GM23338 (cell line): ENCODE measurements around the gene KIAA1614. TPM values are rescaled to one million over a fixed set of nuclear protein-coding genes. Genes with fewer than 3 reads are reported as not detected.
A peak's percentile ranks its signal among the peaks of the same experiment; 100 is the strongest.

Source experiments
- ATAC-seq: fragments of 200-7000 bp; cut with Tn5 transposase; 3 replicates; pipeline ENCODE4 v1.9.1; 2020
- DNase-seq: peaks from one replicate; pipeline ENCODE4 v3.0.0-alpha.2; 2015; ENCODE audit warnings: low spot score
- H2AFZ ChIP-seq: fragments of 200-600 bp; sonication (generic); 2 replicates; pipeline ENCODE4 v1.8.0; 2016; ENCODE audit warnings: antibody characterized with exemption, mild to moderate bottlenecking, moderate library complexity
- H3F3A ChIP-seq: fragments of 200-600 bp; sonication (generic); replicated peaks from 2 replicates; pipeline ENCODE4 v1.8.0; 2017; ENCODE audit warnings: antibody characterized with exemption, mixed run types, low read depth
- H3K27ac ChIP-seq: fragments of 200-600 bp; sonication (generic); 2 replicates; pipeline ENCODE4 v1.6.1; 2016; ENCODE audit warnings: low read depth
- H3K27me3 ChIP-seq: fragments of 200-600 bp; sonication (generic); 2 replicates; pipeline ENCODE4 v1.8.0; 2016; ENCODE audit warnings: mild to moderate bottlenecking, mixed run types, moderate library complexity; ENCODE audit not compliant: insufficient read depth
- H3K36me3 ChIP-seq: fragments of 200-600 bp; sonication (generic); 2 replicates; pipeline ENCODE4 v1.8.0; 2016; ENCODE audit warnings: mild to moderate bottlenecking; ENCODE audit not compliant: insufficient read depth
- H3K4me1 ChIP-seq: fragments of 200-600 bp; sonication (generic); 2 replicates; pipeline ENCODE4 v1.8.0; 2016; ENCODE audit warnings: mild to moderate bottlenecking, moderate library complexity; ENCODE audit not compliant: insufficient read depth
- H3K4me2 ChIP-seq: fragments of 200-600 bp; sonication (generic); 2 replicates; pipeline ENCODE4 v1.7.1; 2017; ENCODE audit warnings: mixed run types
- H3K4me3 ChIP-seq: fragments of 200-600 bp; sonication (generic); 2 replicates; pipeline ENCODE4 v1.6.1; 2016; ENCODE audit warnings: mixed run types
- H3K79me2 ChIP-seq: fragments of 200-600 bp; sonication (generic); replicated peaks from 2 replicates; pipeline ENCODE4 v1.8.0; 2017; ENCODE audit warnings: mild to moderate bottlenecking; ENCODE audit not compliant: insufficient read depth
- H3K9me2 ChIP-seq: fragments of 200-600 bp; sonication (generic); 2 replicates; pipeline ENCODE4 v1.8.0; 2017; ENCODE audit not compliant: insufficient read depth
- H4K20me1 ChIP-seq: fragments of 200-600 bp; sonication (generic); replicated peaks from 2 replicates; pipeline ENCODE4 v1.8.0; 2017; ENCODE audit warnings: mild to moderate bottlenecking; ENCODE audit not compliant: insufficient read depth
- H3K27ac Mint-ChIP-seq: 2 replicates; pipeline ENCODE4 v1.8.0; 2020; ENCODE audit warnings: inconsistent platforms, mild to moderate bottlenecking, moderate library complexity, mixed read lengths
- H3K27me3 Mint-ChIP-seq: 3 replicates; pipeline ENCODE4 v1.8.0; 2022; ENCODE audit warnings: low read depth, mild to moderate bottlenecking, moderate library complexity, mixed read lengths, inconsistent platforms; ENCODE audit not compliant: insufficient read depth, poor library complexity
- H3K36me3 Mint-ChIP-seq: 3 replicates; pipeline ENCODE4 v1.8.0; 2021; ENCODE audit warnings: low read depth, mild to moderate bottlenecking, inconsistent platforms, moderate library complexity, mixed read lengths
- H3K4me1 Mint-ChIP-seq: 3 replicates; pipeline ENCODE4 v1.8.0; 2020; ENCODE audit warnings: mild to moderate bottlenecking, inconsistent platforms, mixed read lengths
- H3K4me3 Mint-ChIP-seq: 3 replicates; pipeline ENCODE4 v1.8.0; 2021; ENCODE audit warnings: moderate library complexity, mild to moderate bottlenecking, inconsistent platforms, mixed read lengths
- H3K9me3 Mint-ChIP-seq: 3 replicates; pipeline ENCODE4 v1.8.0; 2020; ENCODE audit warnings: moderate library complexity, mild to moderate bottlenecking, inconsistent platforms, mixed read lengths
- CREB1 ChIP-seq: fragments of 250-450 bp; sonication (Bioruptor Pico); IDR thresholded peaks from 2 replicates; pipeline ENCODE4 v1.5.0; 2020; ENCODE audit warnings: low read depth, mild to moderate bottlenecking, moderate library complexity
- EZH2 ChIP-seq: fragments of 200-600 bp; sonication (generic); IDR thresholded peaks from one replicate; pipeline ENCODE4 v1.8.0; 2017; ENCODE audit warnings: antibody characterized with exemption, mild to moderate bottlenecking, low read depth; ENCODE audit not compliant: unreplicated experiment
- EZH2phosphoT487 ChIP-seq: fragments of 200-600 bp; sonication (generic); IDR thresholded peaks from one replicate; pipeline ENCODE4 v1.8.1; 2018; ENCODE audit warnings: antibody characterized with exemption; ENCODE audit not compliant: unreplicated experiment
- JUNB ChIP-seq: IDR thresholded peaks from one replicate; pipeline ENCODE4 v1.6.1; 2016; ENCODE audit warnings: antibody characterized with exemption; ENCODE audit not compliant: unreplicated experiment
- NANOG ChIP-seq: IDR thresholded peaks from 2 replicates; pipeline ENCODE4 v1.6.1; 2016; ENCODE audit warnings: antibody characterized with exemption, borderline replicate concordance
- POLR2AphosphoS5 ChIP-seq: IDR thresholded peaks from 2 replicates; pipeline ENCODE4 v1.6.1; 2016; ENCODE audit warnings: antibody characterized with exemption, low read depth
- STAT1 ChIP-seq: IDR thresholded peaks from one replicate; pipeline ENCODE4 v1.6.1; 2016; ENCODE audit warnings: antibody characterized with exemption; ENCODE audit not compliant: unreplicated experiment
- ZNF114 ChIP-seq: fragments of 250-450 bp; sonication (Bioruptor Pico); IDR thresholded peaks from 2 replicates; pipeline ENCODE4 v1.5.0; 2020; ENCODE audit warnings: mild to moderate bottlenecking, moderate library complexity
- ZNF331 ChIP-seq: fragments of 250-450 bp; sonication (Bioruptor Pico); IDR thresholded peaks from 2 replicates; pipeline ENCODE4 v1.5.0; 2020; ENCODE audit warnings: low read depth, mild to moderate bottlenecking, moderate library complexity
- polyA plus RNA-seq: library from polyadenylated mRNA; unstranded; fragments of >200 nt; fragmentation: Nextera tagmentation; extraction: Ambion mirVana; gene quantifications from 2 replicates; pipeline ENCODE4 v1.2.1, GENCODE V29; 2016
- total RNA-seq: library from RNA; depleted of rRNA; stranded (reverse); fragments of >200 nt; shearing (Covaris generic); gene quantifications from 2 replicates; pipeline ENCODE4 v1.2.3, GENCODE V29; 2014
- TF ChIP-seq, protein P1 (sequence below), 2 experiments: fragments of 200-600 bp in 1 of 2; sonication (generic) in 1 of 2; conservative IDR thresholded peaks; 2 replicates each; pipeline versions ENCODE4 v1.5.1 to v1.6.1; 2016 to 2017; ENCODE audit warnings: antibody characterized with exemption in 2 of 2, low read depth in 2 of 2, mild to moderate bottlenecking in 2 of 2, moderate library complexity in 1 of 2
- TF ChIP-seq, protein P2 (sequence below): IDR thresholded peaks from one replicate; pipeline ENCODE4 v1.6.1; 2018; ENCODE audit warnings: antibody characterized with exemption; ENCODE audit not compliant: unreplicated experiment
- TF ChIP-seq, protein P3 (sequence below): fragments of 250-450 bp; sonication (Bioruptor Pico); IDR thresholded peaks from 2 replicates; pipeline ENCODE4 v1.5.0; 2020; ENCODE audit warnings: mild to moderate bottlenecking, moderate library complexity
- TF ChIP-seq, protein P4 (sequence below): IDR thresholded peaks from 2 replicates; pipeline ENCODE4 v1.6.1; 2016; ENCODE audit warnings: antibody characterized with exemption

Gene KIAA1614
- total and polyA plus RNA-seq, 2 experiments from 2014 or later = 1.1 to 1.8 TPM

DNA sequence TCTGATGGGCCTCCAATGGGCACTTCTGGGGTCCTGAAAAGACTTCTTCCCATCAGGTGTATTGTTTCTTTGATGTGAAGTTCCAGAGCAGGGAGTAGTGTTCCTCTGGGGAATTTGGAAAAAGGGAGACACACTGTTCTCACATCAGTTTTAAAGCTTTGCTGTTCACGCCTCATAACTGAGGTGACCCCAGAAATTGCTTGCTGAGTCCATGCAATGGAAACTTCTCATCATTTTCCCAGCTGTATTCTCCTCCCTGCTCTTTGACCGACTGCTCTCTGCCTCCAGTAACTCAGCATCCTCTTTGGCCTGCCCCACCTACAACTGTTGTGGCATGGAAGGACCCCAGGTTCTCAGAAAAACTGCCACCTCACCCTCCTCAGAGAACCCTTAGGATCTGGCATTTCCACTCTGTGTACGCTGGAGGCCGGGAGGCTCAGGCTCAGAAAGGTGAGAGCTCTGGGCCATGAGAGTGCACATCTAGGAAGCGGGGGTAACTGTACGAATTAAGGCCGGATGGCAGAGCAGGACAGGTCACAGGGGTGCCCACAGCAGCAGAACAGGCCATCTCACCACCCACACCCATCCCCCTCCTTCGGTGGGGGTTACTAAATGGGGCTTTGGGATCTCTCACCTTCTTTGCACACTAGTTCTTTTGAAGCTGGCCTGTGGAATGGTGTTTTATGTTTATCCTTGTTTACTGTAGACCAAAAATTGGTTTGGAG lies 58.7 kb downstream of the KIAA1614 start:
- peaks cover 49% of the 10 kb centered on the region for H3K36me3 Mint-ChIP-seq
- Histone ChIP-seq H3K36me3 (peaks cover 5% of the 10 kb centered on the region; the same call in 1 of the 2 replicates), H3K9me2 (no peaks in the 10 kb centered on the region), H3K4me2 (no peak overlapping the region), H3K4me1 (no peaks in the 10 kb centered on the region), H4K20me1 (peaks cover 7% of the 10 kb centered on the region), H3K27me3 (no peaks in the 10 kb centered on the region), H3K79me2 (peaks cover under 1% of the 10 kb centered on the region), H3F3A (no peaks in the 10 kb centered on the region), H3K27ac (no peak overlapping the region), H3K4me3 (no peak overlapping the region), H2AFZ (no peak overlapping the region)
- peak overlapping the region; percentile 24; the same call in 1 of the 2 replicates for H3K27ac Mint-ChIP-seq
- 0 out of 3 replicates have a peak, but pooled peaks cover 2% of the 10 kb centered on the region for H3K4me1 Mint-ChIP-seq
- ATAC-seq = no peak
- no peak overlapping the region for H3K4me3 Mint-ChIP-seq
- TF ChIP-seq POLR2AphosphoS5 (no peak), ZNF331 (CRISPR knock-in tag) (no peak), NANOG (no peak), EZH2phosphoT487 (no peak), ZNF114 (CRISPR knock-in tag) (no peak), CREB1 (CRISPR knock-in tag) (no peak), EZH2 (no peak), JUNB (no peak), STAT1 (no peak)
- TF ChIP-seq, protein P1, sequence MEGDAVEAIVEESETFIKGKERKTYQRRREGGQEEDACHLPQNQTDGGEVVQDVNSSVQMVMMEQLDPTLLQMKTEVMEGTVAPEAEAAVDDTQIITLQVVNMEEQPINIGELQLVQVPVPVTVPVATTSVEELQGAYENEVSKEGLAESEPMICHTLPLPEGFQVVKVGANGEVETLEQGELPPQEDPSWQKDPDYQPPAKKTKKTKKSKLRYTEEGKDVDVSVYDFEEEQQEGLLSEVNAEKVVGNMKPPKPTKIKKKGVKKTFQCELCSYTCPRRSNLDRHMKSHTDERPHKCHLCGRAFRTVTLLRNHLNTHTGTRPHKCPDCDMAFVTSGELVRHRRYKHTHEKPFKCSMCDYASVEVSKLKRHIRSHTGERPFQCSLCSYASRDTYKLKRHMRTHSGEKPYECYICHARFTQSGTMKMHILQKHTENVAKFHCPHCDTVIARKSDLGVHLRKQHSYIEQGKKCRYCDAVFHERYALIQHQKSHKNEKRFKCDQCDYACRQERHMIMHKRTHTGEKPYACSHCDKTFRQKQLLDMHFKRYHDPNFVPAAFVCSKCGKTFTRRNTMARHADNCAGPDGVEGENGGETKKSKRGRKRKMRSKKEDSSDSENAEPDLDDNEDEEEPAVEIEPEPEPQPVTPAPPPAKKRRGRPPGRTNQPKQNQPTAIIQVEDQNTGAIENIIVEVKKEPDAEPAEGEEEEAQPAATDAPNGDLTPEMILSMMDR (conservative IDR thresholded peaks at IDR 0.05; ENCODE audit: low read depth in 2 of 2) = no peak
- TF ChIP-seq, protein P2, sequence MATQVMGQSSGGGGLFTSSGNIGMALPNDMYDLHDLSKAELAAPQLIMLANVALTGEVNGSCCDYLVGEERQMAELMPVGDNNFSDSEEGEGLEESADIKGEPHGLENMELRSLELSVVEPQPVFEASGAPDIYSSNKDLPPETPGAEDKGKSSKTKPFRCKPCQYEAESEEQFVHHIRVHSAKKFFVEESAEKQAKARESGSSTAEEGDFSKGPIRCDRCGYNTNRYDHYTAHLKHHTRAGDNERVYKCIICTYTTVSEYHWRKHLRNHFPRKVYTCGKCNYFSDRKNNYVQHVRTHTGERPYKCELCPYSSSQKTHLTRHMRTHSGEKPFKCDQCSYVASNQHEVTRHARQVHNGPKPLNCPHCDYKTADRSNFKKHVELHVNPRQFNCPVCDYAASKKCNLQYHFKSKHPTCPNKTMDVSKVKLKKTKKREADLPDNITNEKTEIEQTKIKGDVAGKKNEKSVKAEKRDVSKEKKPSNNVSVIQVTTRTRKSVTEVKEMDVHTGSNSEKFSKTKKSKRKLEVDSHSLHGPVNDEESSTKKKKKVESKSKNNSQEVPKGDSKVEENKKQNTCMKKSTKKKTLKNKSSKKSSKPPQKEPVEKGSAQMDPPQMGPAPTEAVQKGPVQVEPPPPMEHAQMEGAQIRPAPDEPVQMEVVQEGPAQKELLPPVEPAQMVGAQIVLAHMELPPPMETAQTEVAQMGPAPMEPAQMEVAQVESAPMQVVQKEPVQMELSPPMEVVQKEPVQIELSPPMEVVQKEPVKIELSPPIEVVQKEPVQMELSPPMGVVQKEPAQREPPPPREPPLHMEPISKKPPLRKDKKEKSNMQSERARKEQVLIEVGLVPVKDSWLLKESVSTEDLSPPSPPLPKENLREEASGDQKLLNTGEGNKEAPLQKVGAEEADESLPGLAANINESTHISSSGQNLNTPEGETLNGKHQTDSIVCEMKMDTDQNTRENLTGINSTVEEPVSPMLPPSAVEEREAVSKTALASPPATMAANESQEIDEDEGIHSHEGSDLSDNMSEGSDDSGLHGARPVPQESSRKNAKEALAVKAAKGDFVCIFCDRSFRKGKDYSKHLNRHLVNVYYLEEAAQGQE = no peak
- TF ChIP-seq, protein P3, sequence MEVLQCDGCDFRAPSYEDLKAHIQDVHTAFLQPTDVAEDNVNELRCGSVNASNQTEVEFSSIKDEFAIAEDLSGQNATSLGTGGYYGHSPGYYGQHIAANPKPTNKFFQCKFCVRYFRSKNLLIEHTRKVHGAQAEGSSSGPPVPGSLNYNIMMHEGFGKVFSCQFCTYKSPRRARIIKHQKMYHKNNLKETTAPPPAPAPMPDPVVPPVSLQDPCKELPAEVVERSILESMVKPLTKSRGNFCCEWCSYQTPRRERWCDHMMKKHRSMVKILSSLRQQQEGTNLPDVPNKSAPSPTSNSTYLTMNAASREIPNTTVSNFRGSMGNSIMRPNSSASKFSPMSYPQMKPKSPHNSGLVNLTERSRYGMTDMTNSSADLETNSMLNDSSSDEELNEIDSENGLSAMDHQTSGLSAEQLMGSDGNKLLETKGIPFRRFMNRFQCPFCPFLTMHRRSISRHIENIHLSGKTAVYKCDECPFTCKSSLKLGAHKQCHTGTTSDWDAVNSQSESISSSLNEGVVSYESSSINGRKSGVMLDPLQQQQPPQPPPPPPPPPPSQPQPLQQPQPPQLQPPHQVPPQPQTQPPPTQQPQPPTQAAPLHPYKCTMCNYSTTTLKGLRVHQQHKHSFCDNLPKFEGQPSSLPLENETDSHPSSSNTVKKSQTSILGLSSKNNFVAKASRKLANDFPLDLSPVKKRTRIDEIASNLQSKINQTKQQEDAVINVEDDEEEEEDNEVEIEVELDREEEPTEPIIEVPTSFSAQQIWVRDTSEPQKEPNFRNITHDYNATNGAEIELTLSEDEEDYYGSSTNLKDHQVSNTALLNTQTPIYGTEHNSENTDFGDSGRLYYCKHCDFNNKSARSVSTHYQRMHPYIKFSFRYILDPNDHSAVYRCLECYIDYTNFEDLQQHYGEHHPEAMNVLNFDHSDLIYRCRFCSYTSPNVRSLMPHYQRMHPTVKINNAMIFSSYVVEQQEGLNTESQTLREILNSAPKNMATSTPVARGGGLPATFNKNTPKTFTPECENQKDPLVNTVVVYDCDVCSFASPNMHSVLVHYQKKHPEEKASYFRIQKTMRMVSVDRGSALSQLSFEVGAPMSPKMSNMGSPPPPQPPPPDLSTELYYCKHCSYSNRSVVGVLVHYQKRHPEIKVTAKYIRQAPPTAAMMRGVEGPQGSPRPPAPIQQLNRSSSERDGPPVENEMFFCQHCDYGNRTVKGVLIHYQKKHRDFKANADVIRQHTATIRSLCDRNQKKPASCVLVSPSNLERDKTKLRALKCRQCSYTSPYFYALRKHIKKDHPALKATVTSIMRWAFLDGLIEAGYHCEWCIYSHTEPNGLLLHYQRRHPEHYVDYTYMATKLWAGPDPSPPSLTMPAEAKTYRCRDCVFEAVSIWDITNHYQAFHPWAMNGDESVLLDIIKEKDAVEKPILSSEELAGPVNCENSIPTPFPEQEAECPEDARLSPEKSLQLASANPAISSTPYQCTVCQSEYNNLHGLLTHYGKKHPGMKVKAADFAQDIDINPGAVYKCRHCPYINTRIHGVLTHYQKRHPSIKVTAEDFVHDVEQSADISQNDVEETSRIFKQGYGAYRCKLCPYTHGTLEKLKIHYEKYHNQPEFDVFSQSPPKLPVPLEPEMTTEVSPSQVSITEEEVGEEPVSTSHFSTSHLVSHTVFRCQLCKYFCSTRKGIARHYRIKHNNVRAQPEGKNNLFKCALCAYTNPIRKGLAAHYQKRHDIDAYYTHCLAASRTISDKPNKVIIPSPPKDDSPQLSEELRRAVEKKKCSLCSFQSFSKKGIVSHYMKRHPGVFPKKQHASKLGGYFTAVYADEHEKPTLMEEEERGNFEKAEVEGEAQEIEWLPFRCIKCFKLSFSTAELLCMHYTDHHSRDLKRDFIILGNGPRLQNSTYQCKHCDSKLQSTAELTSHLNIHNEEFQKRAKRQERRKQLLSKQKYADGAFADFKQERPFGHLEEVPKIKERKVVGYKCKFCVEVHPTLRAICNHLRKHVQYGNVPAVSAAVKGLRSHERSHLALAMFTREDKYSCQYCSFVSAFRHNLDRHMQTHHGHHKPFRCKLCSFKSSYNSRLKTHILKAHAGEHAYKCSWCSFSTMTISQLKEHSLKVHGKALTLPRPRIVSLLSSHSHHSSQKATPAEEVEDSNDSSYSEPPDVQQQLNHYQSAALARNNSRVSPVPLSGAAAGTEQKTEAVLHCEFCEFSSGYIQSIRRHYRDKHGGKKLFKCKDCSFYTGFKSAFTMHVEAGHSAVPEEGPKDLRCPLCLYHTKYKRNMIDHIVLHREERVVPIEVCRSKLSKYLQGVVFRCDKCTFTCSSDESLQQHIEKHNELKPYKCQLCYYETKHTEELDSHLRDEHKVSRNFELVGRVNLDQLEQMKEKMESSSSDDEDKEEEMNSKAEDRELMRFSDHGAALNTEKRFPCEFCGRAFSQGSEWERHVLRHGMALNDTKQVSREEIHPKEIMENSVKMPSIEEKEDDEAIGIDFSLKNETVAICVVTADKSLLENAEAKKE (CRISPR knock-in tag) = no peak
- TF ChIP-seq, protein P4, sequence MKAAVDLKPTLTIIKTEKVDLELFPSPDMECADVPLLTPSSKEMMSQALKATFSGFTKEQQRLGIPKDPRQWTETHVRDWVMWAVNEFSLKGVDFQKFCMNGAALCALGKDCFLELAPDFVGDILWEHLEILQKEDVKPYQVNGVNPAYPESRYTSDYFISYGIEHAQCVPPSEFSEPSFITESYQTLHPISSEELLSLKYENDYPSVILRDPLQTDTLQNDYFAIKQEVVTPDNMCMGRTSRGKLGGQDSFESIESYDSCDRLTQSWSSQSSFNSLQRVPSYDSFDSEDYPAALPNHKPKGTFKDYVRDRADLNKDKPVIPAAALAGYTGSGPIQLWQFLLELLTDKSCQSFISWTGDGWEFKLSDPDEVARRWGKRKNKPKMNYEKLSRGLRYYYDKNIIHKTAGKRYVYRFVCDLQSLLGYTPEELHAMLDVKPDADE = no peak
- H3K9me3 Mint-ChIP-seq = no peaks in the 10 kb centered on the region
- H3K27me3 Mint-ChIP-seq = no peaks in the 10 kb centered on the region
- no peak for DNase-seq
